HepG2 (cell line): Measurements from ENCODE around the gene FAM200B.

Source experiments
- EZH2 ChIP-seq: conservative IDR thresholded peaks from 2 replicates; pipeline ENCODE4 v1.6.1; 2012; ENCODE audit warnings: mild to moderate bottlenecking, low read depth, low read length, moderate library complexity
- JUN ChIP-seq: sonication (generic); formaldehyde crosslinking; IDR thresholded peaks from 2 replicates; pipeline ENCODE4 v1.4.0; 2020; ENCODE audit warnings: mild to moderate bottlenecking, missing genetic modification reagents
- MAZ ChIP-seq, 2 experiments: sonication (generic) in 1 of 2; formaldehyde crosslinking in 1 of 2; IDR thresholded peaks; 2 replicates each; pipeline versions ENCODE4 v1.5.0 to v1.6.1; 2012 to 2020; ENCODE audit warnings: low read depth in 2 of 2, mild to moderate bottlenecking in 2 of 2, borderline replicate concordance in 1 of 2, improper control_type of control experiment in 1 of 2, low read length in 1 of 2, missing genetic modification reagents in 1 of 2, moderate library complexity in 1 of 2
- POLR2A ChIP-seq, 2 experiments: IDR thresholded peaks; 2 replicates each; pipeline ENCODE4 v1.6.1; 2011; ENCODE audit warnings: low read depth in 2 of 2, low read length in 2 of 2, mild to moderate bottlenecking in 1 of 2, moderate library complexity in 1 of 2; ENCODE audit not compliant: insufficient read depth in 1 of 2
- POLR2AphosphoS5 ChIP-seq: IDR thresholded peaks from 2 replicates; pipeline ENCODE4 v1.6.1; 2012; ENCODE audit warnings: low read depth, low read length
- SRF ChIP-seq: IDR thresholded peaks from 2 replicates; pipeline ENCODE4 v1.6.1; 2011; ENCODE audit warnings: mild to moderate bottlenecking, low read depth, low read length, moderate library complexity
- SRSF9 ChIP-seq: fragments of 200-400 bp; formaldehyde crosslinking; IDR thresholded peaks from 2 replicates; pipeline ENCODE4 v1.6.1; 2018; ENCODE audit warnings: borderline replicate concordance, mild to moderate bottlenecking, low read depth, low read length; ENCODE audit not compliant: insufficient read depth, poor library complexity, severe bottlenecking
- ZFAT ChIP-seq: sonication (generic); formaldehyde crosslinking; conservative IDR thresholded peaks from 2 replicates; pipeline ENCODE4 v1.8.1; 2023; ENCODE audit warnings: missing genetic modification reagents, inconsistent platforms
- ZNF20 ChIP-seq: sonication (generic); formaldehyde crosslinking; IDR thresholded peaks from 2 replicates; pipeline ENCODE4 v1.4.0; 2020; ENCODE audit warnings: mild to moderate bottlenecking, moderate library complexity, missing genetic modification reagents
- ZNF329 ChIP-seq: sonication (generic); formaldehyde crosslinking; IDR thresholded peaks from 2 replicates; pipeline ENCODE4 v1.9.0; 2021; ENCODE audit warnings: low read depth, mild to moderate bottlenecking, missing genetic modification reagents
- TF ChIP-seq, protein P1 (sequence below): sonication (generic); formaldehyde crosslinking; IDR thresholded peaks from 2 replicates; pipeline ENCODE4 v1.4.0; 2020; ENCODE audit warnings: missing genetic modification reagents, borderline replicate concordance
- TF ChIP-seq, protein P2 (sequence below): sonication (generic); formaldehyde crosslinking; IDR thresholded peaks from 2 replicates; pipeline ENCODE4 v1.5.0; 2020; ENCODE audit warnings: mild to moderate bottlenecking, missing genetic modification reagents, moderate library complexity
- TF ChIP-seq, protein P3 (sequence below): IDR thresholded peaks from 2 replicates; pipeline ENCODE4 v1.6.1; 2012; ENCODE audit warnings: inconsistent platforms
- TF ChIP-seq, protein P4 (sequence below): sonication (generic); formaldehyde crosslinking; IDR thresholded peaks from 2 replicates; pipeline ENCODE4 v1.4.0; 2020; ENCODE audit warnings: mild to moderate bottlenecking, missing genetic modification reagents

DNA sequence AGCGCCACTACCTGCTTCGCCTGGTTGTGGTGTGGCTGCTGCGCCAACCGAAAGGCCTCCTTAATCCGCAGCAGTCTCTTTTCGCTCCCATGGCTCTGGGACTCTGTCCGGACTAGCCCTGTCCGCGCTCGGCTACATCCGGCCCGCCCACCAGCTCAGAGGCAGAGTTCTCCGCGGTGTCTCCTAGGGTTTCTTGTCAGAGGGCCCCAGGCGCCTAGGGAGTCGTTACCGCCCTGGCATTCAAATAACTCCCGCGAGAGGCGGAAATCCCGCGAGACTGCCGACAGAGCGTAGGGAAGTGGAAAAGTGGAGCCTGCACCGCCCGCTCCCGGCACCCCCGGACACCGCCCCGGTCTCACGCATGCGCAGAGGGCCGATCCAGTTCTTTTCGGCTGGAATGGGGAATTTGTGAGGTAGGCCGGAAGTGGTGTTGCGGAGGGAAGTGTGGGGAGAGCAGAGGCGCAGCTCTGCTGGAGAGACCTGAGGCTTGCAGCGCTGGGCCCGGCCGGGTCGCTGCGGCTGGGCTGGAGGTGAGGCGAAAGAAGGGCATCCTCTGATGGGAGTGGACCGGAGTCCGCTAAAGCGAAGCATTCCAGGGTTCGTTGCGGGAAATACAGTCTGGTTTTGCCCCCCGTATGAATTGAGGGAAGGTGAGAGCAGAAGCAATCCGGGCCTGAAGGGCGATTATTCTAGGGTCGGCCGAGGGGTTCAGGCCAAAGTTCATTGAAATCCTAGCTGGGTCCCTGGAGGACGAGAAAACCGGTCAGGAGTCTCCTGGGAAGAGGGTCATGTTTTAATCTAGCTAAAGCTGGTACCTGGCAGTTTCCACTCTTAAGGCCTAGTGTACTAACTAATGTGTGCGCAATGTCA, at the start of gene FAM200B:
- no peak for TF ChIP-seq MAZ (IDR thresholded peaks at IDR 0.05; ENCODE audit: borderline replicate concordance, low read depth, low read length)
- peak; percentile 54; the same call in 1 of the 2 replicates for TF ChIP-seq MAZ (CRISPR knock-in tag; IDR thresholded peaks at IDR 0.05; ENCODE audit: low read depth)
- TF ChIP-seq, protein P1, sequence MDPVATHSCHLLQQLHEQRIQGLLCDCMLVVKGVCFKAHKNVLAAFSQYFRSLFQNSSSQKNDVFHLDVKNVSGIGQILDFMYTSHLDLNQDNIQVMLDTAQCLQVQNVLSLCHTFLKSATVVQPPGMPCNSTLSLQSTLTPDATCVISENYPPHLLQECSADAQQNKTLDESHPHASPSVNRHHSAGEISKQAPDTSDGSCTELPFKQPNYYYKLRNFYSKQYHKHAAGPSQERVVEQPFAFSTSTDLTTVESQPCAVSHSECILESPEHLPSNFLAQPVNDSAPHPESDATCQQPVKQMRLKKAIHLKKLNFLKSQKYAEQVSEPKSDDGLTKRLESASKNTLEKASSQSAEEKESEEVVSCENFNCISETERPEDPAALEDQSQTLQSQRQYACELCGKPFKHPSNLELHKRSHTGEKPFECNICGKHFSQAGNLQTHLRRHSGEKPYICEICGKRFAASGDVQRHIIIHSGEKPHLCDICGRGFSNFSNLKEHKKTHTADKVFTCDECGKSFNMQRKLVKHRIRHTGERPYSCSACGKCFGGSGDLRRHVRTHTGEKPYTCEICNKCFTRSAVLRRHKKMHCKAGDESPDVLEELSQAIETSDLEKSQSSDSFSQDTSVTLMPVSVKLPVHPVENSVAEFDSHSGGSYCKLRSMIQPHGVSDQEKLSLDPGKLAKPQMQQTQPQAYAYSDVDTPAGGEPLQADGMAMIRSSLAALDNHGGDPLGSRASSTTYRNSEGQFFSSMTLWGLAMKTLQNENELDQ (CRISPR knock-in tag), result no peak
- no peak for TF ChIP-seq ZFAT (CRISPR knock-in tag)
- TF ChIP-seq JUN (CRISPR knock-in tag), result no peak
- TF ChIP-seq SRSF9, result no peak
- peak; percentile 79 for TF ChIP-seq POLR2AphosphoS5
- TF ChIP-seq, protein P2, sequence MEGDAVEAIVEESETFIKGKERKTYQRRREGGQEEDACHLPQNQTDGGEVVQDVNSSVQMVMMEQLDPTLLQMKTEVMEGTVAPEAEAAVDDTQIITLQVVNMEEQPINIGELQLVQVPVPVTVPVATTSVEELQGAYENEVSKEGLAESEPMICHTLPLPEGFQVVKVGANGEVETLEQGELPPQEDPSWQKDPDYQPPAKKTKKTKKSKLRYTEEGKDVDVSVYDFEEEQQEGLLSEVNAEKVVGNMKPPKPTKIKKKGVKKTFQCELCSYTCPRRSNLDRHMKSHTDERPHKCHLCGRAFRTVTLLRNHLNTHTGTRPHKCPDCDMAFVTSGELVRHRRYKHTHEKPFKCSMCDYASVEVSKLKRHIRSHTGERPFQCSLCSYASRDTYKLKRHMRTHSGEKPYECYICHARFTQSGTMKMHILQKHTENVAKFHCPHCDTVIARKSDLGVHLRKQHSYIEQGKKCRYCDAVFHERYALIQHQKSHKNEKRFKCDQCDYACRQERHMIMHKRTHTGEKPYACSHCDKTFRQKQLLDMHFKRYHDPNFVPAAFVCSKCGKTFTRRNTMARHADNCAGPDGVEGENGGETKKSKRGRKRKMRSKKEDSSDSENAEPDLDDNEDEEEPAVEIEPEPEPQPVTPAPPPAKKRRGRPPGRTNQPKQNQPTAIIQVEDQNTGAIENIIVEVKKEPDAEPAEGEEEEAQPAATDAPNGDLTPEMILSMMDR (CRISPR knock-in tag), result peak; percentile 7; the same call in 1 of the 2 replicates
- TF ChIP-seq ZNF20, result 0 out of 2 replicates have a peak, but pooled peaks have one; percentile 68
- TF ChIP-seq ZNF329 (CRISPR knock-in tag), result no peak
- no peak for TF ChIP-seq EZH2
- TF ChIP-seq, protein P3, sequence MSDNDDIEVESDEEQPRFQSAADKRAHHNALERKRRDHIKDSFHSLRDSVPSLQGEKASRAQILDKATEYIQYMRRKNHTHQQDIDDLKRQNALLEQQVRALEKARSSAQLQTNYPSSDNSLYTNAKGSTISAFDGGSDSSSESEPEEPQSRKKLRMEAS, result peak; percentile 79
- TF ChIP-seq, protein P4, sequence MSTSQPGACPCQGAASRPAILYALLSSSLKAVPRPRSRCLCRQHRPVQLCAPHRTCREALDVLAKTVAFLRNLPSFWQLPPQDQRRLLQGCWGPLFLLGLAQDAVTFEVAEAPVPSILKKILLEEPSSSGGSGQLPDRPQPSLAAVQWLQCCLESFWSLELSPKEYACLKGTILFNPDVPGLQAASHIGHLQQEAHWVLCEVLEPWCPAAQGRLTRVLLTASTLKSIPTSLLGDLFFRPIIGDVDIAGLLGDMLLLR (CRISPR knock-in tag), result peak; percentile 82; the same call in 1 of the 2 replicates
- TF ChIP-seq POLR2A (IDR thresholded peaks at IDR 0.05; ENCODE audit: insufficient read depth in 1 of 2, low read depth in 2 of 2, low read length in 2 of 2), result peak; percentile 86 to 88
- TF ChIP-seq SRF, result no peak
